PC-3 (cell line): Measurements from ENCODE around the gene DAPP1. TPM values are rescaled to one million over a fixed set of nuclear protein-coding genes. Genes with fewer than 3 reads are reported as not detected.

Source experiments
- ATAC-seq: fragments of 200-7000 bp; cut with Tn5 transposase; 2 replicates; pipeline ENCODE4 v1.9.1; 2020; ENCODE audit warnings: mild to moderate bottlenecking, moderate library complexity
- BruUV-seq: library from RNA; stranded (reverse); fragments of 400-500 nt; replicated peaks from 2 replicates; lab custom pipeline; 2021; lab: Mats Ljungman, UMichigan
- CTCF ChIA-PET: fragments of 300-600 bp; sonication (Branson Sonifier 250); formaldehyde crosslinking; loops from one replicate; lab custom pipeline; 2022; ENCODE audit warnings: antibody characterized with exemption; lab: Charles Lee
- POLR2A ChIA-PET: fragments of 300-600 bp; sonication (Branson Sonifier 250); formaldehyde crosslinking; loops from one replicate; lab custom pipeline; 2022; ENCODE audit warnings: antibody characterized with exemption; ENCODE audit not compliant: unreplicated experiment; lab: Charles Lee
- DNase-seq: peaks from one replicate; pipeline ENCODE4 v3.0.0-alpha.2; 2015
- H2AFZ ChIP-seq: fragments of 300-600 bp; sonication (generic); 2 replicates; pipeline ENCODE4 v1.6.0; 2016; ENCODE audit warnings: antibody characterized with exemption, low read length
- H3F3A ChIP-seq: fragments of 300-600 bp; sonication (generic); one replicate; pipeline ENCODE4 v1.6.0; 2017; ENCODE audit warnings: antibody characterized with exemption, low read length, control low read depth, mild to moderate bottlenecking; ENCODE audit not compliant: unreplicated experiment
- H3K27ac ChIP-seq: fragments of 300-600 bp; sonication (generic); 2 replicates; pipeline ENCODE4 v1.5.1; 2016; ENCODE audit warnings: mild to moderate bottlenecking, low read length
- H3K27me3 ChIP-seq: fragments of 300-600 bp; sonication (generic); 2 replicates; pipeline ENCODE4 v1.6.1; 2016; ENCODE audit warnings: low read length, mixed read lengths
- H3K36me3 ChIP-seq: fragments of 300-600 bp; sonication (generic); 2 replicates; pipeline ENCODE4 v1.6.1; 2016; ENCODE audit warnings: low read depth, mixed run types, low read length, mixed read lengths
- H3K4me1 ChIP-seq: fragments of 300-600 bp; sonication (generic); 2 replicates; pipeline ENCODE4 v1.5.1; 2016; ENCODE audit warnings: low read length; ENCODE audit not compliant: insufficient read depth
- H3K4me2 ChIP-seq: fragments of 300-600 bp; sonication (generic); 2 replicates; pipeline ENCODE4 v1.6.0; 2016; ENCODE audit warnings: low read length
- H3K4me3 ChIP-seq: fragments of 300-600 bp; sonication (generic); 2 replicates; pipeline ENCODE4 v1.5.1; 2016; ENCODE audit warnings: mild to moderate bottlenecking, low read length, mixed read lengths
- H3K79me2 ChIP-seq: fragments of 300-600 bp; sonication (generic); 2 replicates; pipeline ENCODE4 v1.6.1; 2017; ENCODE audit warnings: low read length, mixed read lengths
- H3K9ac ChIP-seq: fragments of 300-600 bp; sonication (generic); 2 replicates; pipeline ENCODE4 v1.6.0; 2016; ENCODE audit warnings: mild to moderate bottlenecking, low read length
- H3K9me2 ChIP-seq: fragments of 300-600 bp; sonication (generic); replicated peaks from 2 replicates; pipeline ENCODE4 v1.6.1; 2016; ENCODE audit warnings: mixed run types, low read length, mixed read lengths
- H3K9me3 ChIP-seq: fragments of 300-600 bp; sonication (generic); 2 replicates; pipeline ENCODE4 v1.6.1; 2016; ENCODE audit warnings: low read length, mixed read lengths
- H4K20me1 ChIP-seq: fragments of 300-600 bp; sonication (generic); 2 replicates; pipeline ENCODE4 v1.6.1; 2016; ENCODE audit warnings: low read length, mixed read lengths
- CTCF ChIP-seq: fragments of 300-600 bp; sonication (generic); conservative IDR thresholded peaks from 2 replicates; pipeline ENCODE4 v1.5.1; 2017; ENCODE audit warnings: antibody characterized with exemption, low read depth, mild to moderate bottlenecking, low read length
- EZH2 ChIP-seq: fragments of 300-600 bp; sonication (generic); IDR thresholded peaks from one replicate; pipeline ENCODE4 v1.6.1; 2017; ENCODE audit warnings: antibody characterized with exemption, mild to moderate bottlenecking, low read length; ENCODE audit not compliant: unreplicated experiment
- EZH2phosphoT487 ChIP-seq: fragments of 300-600 bp; sonication (generic); IDR thresholded peaks from 2 replicates; pipeline ENCODE4 v1.6.1; 2018; ENCODE audit warnings: mild to moderate bottlenecking, antibody characterized with exemption, low read length, borderline replicate concordance
- intact Hi-C: fragments of 100-400 bp; cut with micrococcal nuclease; formaldehyde crosslinking; loops from 2 replicates; pipeline ENCODE4 v1.9.0; 2023
- total RNA-seq: library from RNA; depleted of rRNA; stranded (reverse); fragments of >200 nt; gene quantifications from 2 replicates; pipeline ENCODE4 v1.2.3, GENCODE V29; 2014

The DAPP1 gene
- total RNA-seq, 1 experiment from 2014 or later = 11.6 TPM

GRCh38 chr4:99855678-99856077, 39.1 kb downstream of the DAPP1 start:
- no peak overlapping the region for H3K27ac ChIP-seq
- no peak for ATAC-seq
- H3K79me2 ChIP-seq = no peaks in the 10 kb centered on the region
- no peaks in the 10 kb centered on the region for H3K36me3 ChIP-seq
- no peak overlapping the region for H2AFZ ChIP-seq
- no peak for DNase-seq
- intact Hi-C loops = no loop called here
- H3K9me2 ChIP-seq = no peaks in the 10 kb centered on the region
- TF ChIP-seq CTCF (no peak), EZH2 (no peak), EZH2phosphoT487 (no peak)
- H3F3A ChIP-seq = no peaks in the 10 kb centered on the region
- no TSS peak for BruUV-seq
- POLR2A ChIA-PET = no interaction called here
- CTCF ChIA-PET = no interaction called here
- no peaks in the 10 kb centered on the region for H3K27me3 ChIP-seq
- no peak overlapping the region for H3K4me2 ChIP-seq
- H3K4me1 ChIP-seq = peaks cover 11% of the 10 kb centered on the region
- H3K9ac ChIP-seq = no peak overlapping the region
- no peaks in the 10 kb centered on the region for H4K20me1 ChIP-seq
- no peaks in the 10 kb centered on the region for H3K9me3 ChIP-seq
- H3K4me3 ChIP-seq = no peak overlapping the region

GRCh38 chr4:99856166-99856565, 39.5 kb downstream of the DAPP1 start:
- H3K27ac ChIP-seq = no peak overlapping the region
- peaks cover 11% of the 10 kb centered on the region for H3K4me1 ChIP-seq
- no peaks in the 10 kb centered on the region for H3K9me2 ChIP-seq
- POLR2A ChIA-PET = no interaction called here
- no peak overlapping the region for H3K4me2 ChIP-seq
- no peaks in the 10 kb centered on the region for H4K20me1 ChIP-seq
- no peaks in the 10 kb centered on the region for H3K36me3 ChIP-seq
- intact Hi-C loops = no loop called here
- no TSS peak for BruUV-seq
- ATAC-seq (peak; percentile 48), DNase-seq (peak; percentile 48)
- TF ChIP-seq CTCF (no peak), EZH2phosphoT487 (no peak), EZH2 (no peak)
- CTCF ChIA-PET = no interaction called here
- no peak overlapping the region for H3K4me3 ChIP-seq
- no peaks in the 10 kb centered on the region for H3K79me2 ChIP-seq
- no peak overlapping the region for H3K9ac ChIP-seq
- no peak overlapping the region for H2AFZ ChIP-seq
- H3K9me3 ChIP-seq = no peaks in the 10 kb centered on the region
- no peaks in the 10 kb centered on the region for H3F3A ChIP-seq
- H3K27me3 ChIP-seq = no peaks in the 10 kb centered on the region

- H3K4me1 ChIP-seq = peaks cover 11% of the 10 kb centered on the region
- no peak overlapping the region for H3K4me3 ChIP-seq
- CTCF ChIA-PET = no interaction called here
- BruUV-seq = no TSS peak
- no peaks in the 10 kb centered on the region for H3F3A ChIP-seq
- intact Hi-C loops = no loop called here
- H3K79me2 ChIP-seq = no peaks in the 10 kb centered on the region
- H3K36me3 ChIP-seq = no peaks in the 10 kb centered on the region
- no peaks in the 10 kb centered on the region for H3K9me2 ChIP-seq
- DNase-seq (no peak), ATAC-seq (no peak)
- no peak overlapping the region for H3K4me2 ChIP-seq
- no peaks in the 10 kb centered on the region for H3K27me3 ChIP-seq
- no peak for TF ChIP-seq CTCF
- no peak for TF ChIP-seq EZH2phosphoT487
- no peak for TF ChIP-seq EZH2
- no peaks in the 10 kb centered on the region for H3K9me3 ChIP-seq
- no peaks in the 10 kb centered on the region for H4K20me1 ChIP-seq
- H2AFZ ChIP-seq = no peak overlapping the region
- POLR2A ChIA-PET = no interaction called here
- H3K9ac ChIP-seq = no peak overlapping the region
- H3K27ac ChIP-seq = no peak overlapping the region
These were observed 40.7 kb downstream of the DAPP1 start for GRCh38 chr4:99857307-99857706.
